Activated naive CD8-positive, alpha-beta T cell treated with anti-CD3 and anti-CD28 coated beads for 36 hours (primary cell): ENCODE data around the gene TSSK6. TPM values are rescaled to one million over a fixed set of nuclear protein-coding genes. Genes with fewer than 3 reads are reported as not detected.

Source experiments
- DNase-seq: peaks from one replicate; pipeline ENCODE4 v3.0.0; 2021
- H3K27ac Mint-ChIP-seq: one replicate; pipeline ENCODE4 v1.8.0; 2022; ENCODE audit warnings: mild to moderate bottlenecking, moderate library complexity, mixed read lengths
- H3K27me3 Mint-ChIP-seq: one replicate; pipeline ENCODE4 v1.8.0; 2022; ENCODE audit warnings: mild to moderate bottlenecking, mixed read lengths
- H3K36me3 Mint-ChIP-seq: one replicate; pipeline ENCODE4 v1.8.0; 2021; ENCODE audit warnings: mild to moderate bottlenecking, mixed read lengths
- H3K4me1 Mint-ChIP-seq: one replicate; pipeline ENCODE4 v1.8.0; 2021; ENCODE audit warnings: mixed read lengths
- H3K4me3 Mint-ChIP-seq: one replicate; pipeline ENCODE4 v1.8.0; 2022; ENCODE audit warnings: mild to moderate bottlenecking, moderate library complexity, mixed read lengths
- H3K9me3 Mint-ChIP-seq: one replicate; pipeline ENCODE4 v1.8.0; 2022; ENCODE audit warnings: mixed read lengths
- total RNA-seq, 2 experiments: library from RNA; stranded (reverse); gene quantifications; one replicate each; pipeline ENCODE4 v1.2.3, GENCODE V29; 2021

TSSK6 gene
- total RNA-seq: 1 to 10 TPM; 3.0 to 3.1 TPM

DNA sequence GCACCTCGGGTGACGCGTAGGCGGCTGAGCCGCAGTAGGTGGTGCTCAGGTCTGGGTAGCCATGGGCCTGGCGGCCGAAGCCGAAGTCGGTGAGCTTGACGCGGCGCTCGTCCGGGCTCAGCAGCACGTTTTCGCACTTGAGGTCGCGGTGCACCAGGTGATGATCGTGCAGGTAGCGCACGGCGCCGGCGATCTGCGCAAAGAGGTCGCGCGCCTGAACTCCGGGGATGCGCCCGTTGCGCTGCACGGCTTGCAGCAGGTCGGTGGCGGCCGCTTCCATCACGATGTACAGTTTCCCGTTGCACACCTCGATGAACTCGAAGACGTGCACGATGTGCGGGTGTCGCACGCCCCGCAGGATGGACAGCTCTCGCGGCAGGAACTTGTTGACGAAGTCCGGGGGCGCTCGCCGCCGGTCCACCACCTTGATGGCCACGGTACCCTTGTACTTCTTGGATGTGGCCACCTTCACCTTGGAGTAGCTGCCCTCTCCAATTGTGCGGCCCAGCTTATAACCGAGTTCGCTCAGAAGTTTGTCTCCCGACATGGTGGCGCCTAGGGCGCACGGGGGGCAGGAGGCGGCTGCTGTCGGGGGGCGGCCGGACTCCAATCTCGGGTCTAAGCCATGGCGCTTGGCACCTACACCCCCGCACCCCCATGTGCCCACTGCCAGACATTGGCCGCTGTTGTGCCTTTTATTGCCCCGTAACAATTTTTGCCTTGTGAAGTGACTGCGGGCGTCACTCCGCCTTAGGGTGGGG, at the start of gene TSSK6:
Gene TSSK6, minus strand, starts transcription at position 668 of the 761 bp plus-strand sequence. Its CDS starts 121 bp downstream, at position 547.
- H3K4me3 Mint-ChIP-seq: peak within 1 kb of the TSS; percentile 92
- no peaks in the 10 kb centered on the region for H3K27me3 Mint-ChIP-seq
- H3K36me3 Mint-ChIP-seq: peaks cover 28% of the 10 kb centered on the region
- peak within 1 kb of the TSS; percentile 90 for H3K27ac Mint-ChIP-seq
- peaks cover 16% of the 10 kb centered on the region for H3K4me1 Mint-ChIP-seq
- H3K9me3 Mint-ChIP-seq: no peaks in the 10 kb centered on the region
- DNase-seq: no peak

DNA sequence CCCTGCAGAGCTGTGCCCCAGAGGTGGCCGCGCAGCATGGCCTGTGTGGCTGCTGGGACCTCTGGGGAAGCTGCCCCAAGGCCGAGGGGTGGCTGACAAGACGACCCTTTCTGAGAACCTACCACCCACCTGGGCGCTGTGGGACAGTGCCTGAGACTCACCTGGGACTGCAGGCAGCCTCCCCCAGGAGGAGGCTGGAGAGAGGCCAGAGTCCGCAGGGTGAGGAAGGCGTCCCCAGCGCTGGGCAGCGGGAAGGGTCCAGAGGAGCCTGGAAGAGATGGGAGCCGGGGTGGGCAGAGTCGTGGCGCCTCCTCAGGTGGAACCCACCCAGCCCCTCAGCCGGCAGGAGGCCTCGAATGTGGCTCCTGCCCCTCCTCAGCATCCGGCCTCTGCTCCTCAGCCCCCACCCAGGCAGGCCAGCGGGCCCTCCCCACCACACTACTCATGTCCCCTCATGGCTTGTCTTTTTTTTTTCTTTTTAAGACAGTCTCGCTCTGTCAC, 48.0 kb upstream of the TSSK6 start:
- H3K4me3 Mint-ChIP-seq: no peak overlapping the region
- DNase-seq: no peak
- H3K9me3 Mint-ChIP-seq: no peaks in the 10 kb centered on the region
- no peaks in the 10 kb centered on the region for H3K27me3 Mint-ChIP-seq
- H3K36me3 Mint-ChIP-seq: peaks cover 7% of the 10 kb centered on the region
- H3K27ac Mint-ChIP-seq: no peak overlapping the region
- peaks cover 7% of the 10 kb centered on the region for H3K4me1 Mint-ChIP-seq

DNA sequence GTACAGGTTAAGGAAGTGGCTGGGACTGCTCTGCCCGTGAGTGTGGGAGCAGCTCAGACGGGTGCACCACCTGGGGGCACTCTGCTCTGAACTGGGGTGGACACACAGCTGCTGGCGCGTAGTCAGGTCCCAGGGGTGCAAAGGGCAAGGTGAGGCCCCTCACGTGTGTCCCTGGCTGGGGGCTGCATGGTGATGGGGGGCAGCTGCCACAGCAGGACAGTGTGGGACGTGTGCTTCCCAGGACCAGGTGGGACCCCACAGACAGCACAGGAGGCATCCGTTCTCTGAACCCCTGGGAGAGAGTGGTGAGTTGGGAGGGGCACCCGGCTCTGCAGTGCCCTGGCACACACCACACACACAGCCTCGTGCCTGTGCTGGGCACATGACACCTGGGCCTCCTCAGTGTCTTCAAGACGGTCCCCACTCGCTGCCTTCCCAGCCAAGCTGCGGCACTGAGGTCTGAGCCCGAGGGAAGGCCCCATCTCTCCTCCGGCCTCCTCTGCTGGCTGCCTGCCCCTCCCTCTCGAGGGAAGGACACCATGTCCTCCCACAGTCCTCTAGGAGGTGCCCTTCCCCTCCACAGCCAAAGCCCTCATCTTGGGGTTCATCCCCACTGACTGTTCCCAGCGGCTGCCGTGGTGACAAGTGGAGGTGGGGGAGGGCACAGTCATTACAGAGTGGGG, 47.5 kb upstream of the TSSK6 start:
- H3K27ac Mint-ChIP-seq: peak overlapping the region; percentile 12
- peaks cover 7% of the 10 kb centered on the region for H3K36me3 Mint-ChIP-seq
- DNase-seq: no peak
- no peak overlapping the region for H3K4me3 Mint-ChIP-seq
- H3K27me3 Mint-ChIP-seq: no peaks in the 10 kb centered on the region
- H3K4me1 Mint-ChIP-seq: peaks cover 7% of the 10 kb centered on the region
- no peaks in the 10 kb centered on the region for H3K9me3 Mint-ChIP-seq

DNA sequence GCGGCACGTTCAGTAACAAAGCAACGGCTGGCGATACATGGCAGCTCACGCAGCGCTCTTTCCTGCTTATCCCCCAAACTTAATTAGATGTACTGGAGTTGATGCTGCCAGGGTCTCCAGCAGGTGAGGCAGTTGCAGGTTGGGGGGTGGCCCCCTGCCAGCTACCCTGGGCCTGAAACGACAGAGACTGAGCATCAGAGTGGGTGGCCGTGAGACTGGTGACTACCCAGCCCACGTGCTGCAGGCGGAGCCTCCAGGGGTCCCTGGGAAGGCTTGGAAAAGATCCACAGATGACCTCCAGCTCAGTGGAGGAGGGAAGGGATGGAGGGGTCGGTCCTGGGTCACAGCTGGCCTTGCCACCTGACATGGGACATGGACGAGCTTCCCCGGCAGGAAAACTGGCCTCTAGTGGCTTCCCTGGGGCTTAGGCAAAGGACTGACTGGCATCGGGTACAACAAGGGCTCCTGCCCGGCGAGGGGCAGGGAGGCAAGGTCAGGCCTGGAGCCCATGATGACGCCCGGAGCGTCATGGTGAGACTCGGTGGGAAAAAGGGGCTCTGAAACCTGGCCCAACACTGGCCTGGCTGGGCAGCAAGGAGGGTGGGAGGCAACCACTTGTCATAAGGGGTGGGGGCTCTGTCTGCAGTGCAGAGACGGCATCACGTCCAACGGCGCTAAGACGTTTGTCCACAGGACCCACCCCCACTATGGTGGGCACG, 46.8 kb upstream of the TSSK6 start:
- Mint-ChIP-seq H3K4me3 (no peak overlapping the region), H3K27me3 (no peaks in the 10 kb centered on the region), H3K36me3 (peaks cover 7% of the 10 kb centered on the region), H3K4me1 (peaks cover 7% of the 10 kb centered on the region), H3K27ac (no peak overlapping the region), H3K9me3 (no peaks in the 10 kb centered on the region)
- no peak for DNase-seq

DNA sequence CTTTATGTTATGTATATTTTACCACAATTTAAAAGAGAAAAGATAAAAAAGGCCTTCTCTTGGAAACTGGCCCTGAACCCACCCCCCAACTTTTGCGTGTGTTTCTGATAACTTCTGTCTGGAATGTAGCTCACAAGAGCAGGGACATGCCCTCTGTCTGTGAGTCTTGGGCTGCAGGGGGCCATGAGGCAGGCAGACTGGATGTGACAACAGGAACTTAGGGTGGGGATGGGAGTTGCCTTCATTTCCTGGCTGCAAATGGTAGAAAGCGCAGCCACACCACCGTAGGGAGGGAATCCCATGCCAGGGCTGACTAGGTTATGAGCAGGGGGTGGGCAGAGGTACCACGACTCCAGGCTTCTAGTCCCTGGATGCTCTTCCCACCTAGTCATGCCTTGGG, 44.6 kb upstream of the TSSK6 start:
- peaks cover 7% of the 10 kb centered on the region for H3K36me3 Mint-ChIP-seq
- no peak overlapping the region for H3K4me3 Mint-ChIP-seq
- DNase-seq: no peak
- peaks cover 7% of the 10 kb centered on the region for H3K4me1 Mint-ChIP-seq
- no peak overlapping the region for H3K27ac Mint-ChIP-seq
- H3K27me3 Mint-ChIP-seq: no peaks in the 10 kb centered on the region
- no peaks in the 10 kb centered on the region for H3K9me3 Mint-ChIP-seq

DNA sequence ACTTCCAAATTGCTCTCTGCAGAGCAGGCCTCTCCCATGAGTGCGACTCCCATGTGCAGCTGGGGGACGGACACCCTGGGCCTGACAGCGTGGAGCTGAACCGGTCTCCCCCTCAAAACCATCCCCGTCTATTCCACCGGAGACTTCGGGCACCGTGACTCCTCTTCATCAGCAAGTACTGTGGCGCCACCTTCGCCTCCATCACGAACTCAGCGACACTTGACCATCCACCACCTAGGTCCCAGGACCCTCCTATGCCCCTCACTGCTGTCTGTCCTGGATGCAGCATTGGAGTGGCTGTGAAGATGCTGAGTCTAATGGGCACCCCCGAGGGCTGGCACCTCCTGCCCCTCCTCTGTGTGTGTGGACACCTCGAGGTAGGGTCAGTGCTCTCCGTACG, 43.3 kb upstream of the TSSK6 start:
- Mint-ChIP-seq H3K9me3 (no peaks in the 10 kb centered on the region), H3K4me3 (no peak overlapping the region), H3K27ac (no peak overlapping the region), H3K36me3 (no peaks in the 10 kb centered on the region), H3K27me3 (no peaks in the 10 kb centered on the region), H3K4me1 (peaks cover 7% of the 10 kb centered on the region)
- no peak for DNase-seq

DNA sequence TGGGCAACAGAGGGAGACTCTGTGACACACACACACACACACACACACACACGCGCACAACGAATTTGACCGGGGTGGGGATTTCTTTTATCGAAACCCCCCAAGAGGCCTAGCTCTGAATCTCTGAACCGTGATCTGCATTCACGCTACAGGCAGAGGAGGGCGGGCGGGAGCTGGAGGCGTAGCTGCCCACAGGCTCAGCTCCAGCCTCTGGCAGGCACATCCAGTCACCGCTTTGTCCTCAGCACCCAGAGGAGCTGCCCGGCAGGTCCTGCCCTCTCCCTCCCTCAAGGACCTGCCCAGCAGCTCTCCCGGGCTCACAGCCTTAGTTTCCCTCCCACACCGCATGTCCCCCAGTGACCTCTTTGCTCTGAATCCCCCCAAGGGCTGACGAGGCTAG, 42.7 kb upstream of the TSSK6 start:
- no peaks in the 10 kb centered on the region for H3K36me3 Mint-ChIP-seq

DNA sequence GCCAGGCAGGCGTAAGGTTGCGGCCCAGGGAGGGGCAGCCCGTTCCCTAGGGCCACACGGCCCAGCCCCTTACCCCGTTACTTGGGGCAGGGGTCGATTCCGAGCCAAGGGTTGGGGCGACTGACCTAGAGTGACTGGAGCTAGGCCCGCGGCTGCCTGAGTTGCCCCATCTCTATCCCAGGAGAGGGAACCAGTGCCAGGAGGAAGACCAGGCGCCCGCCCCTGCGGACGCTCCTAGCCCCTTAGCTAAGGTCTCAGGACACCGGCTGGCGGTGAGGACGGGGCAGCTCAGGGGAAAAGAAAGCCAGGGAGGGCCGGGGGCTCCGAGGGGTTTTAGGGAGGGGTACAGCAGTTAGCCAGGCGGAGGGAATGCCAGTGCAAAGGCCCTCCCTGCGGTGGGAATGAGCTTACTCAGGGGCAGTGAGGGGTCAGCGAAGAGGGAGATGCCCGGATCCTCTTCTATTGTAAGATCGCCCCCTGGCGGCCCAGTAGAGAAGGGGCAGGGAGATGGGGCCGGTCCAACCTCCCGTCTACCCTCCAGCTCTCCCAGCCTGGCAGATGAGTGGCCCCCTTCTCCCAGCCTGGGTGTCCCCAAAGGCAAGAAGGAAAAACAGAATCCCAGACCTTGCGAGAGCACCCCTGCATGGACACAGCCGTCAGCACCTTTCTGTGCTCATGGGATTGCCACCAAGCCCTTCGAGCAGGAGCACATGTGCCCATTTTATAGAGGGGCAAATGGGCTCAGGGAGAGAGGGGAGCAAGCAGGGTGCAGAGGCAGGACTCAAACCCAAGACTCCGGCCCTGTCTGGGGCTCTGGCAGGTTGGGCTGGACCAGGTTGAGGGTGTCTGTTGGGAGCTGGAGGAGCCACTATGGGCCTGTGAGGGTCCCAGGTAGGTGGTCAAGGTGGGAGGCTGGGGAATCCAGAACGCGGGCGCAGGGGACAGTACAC, 39.0 kb upstream of the TSSK6 start:
- peak; percentile 54 for DNase-seq
- Mint-ChIP-seq H3K27ac (no peak overlapping the region), H3K36me3 (no peaks in the 10 kb centered on the region), H3K4me3 (no peak overlapping the region), H3K4me1 (no peaks in the 10 kb centered on the region), H3K9me3 (no peaks in the 10 kb centered on the region), H3K27me3 (no peaks in the 10 kb centered on the region)

More for the DNA sequence above, 42.7 kb upstream of the TSSK6 start:
- no peaks in the 10 kb centered on the region for H3K27me3 Mint-ChIP-seq
- no peak for DNase-seq
- peaks cover 6% of the 10 kb centered on the region for H3K4me1 Mint-ChIP-seq
- H3K4me3 Mint-ChIP-seq: no peak overlapping the region
- H3K27ac Mint-ChIP-seq: no peak overlapping the region
- H3K9me3 Mint-ChIP-seq: no peaks in the 10 kb centered on the region

DNA sequence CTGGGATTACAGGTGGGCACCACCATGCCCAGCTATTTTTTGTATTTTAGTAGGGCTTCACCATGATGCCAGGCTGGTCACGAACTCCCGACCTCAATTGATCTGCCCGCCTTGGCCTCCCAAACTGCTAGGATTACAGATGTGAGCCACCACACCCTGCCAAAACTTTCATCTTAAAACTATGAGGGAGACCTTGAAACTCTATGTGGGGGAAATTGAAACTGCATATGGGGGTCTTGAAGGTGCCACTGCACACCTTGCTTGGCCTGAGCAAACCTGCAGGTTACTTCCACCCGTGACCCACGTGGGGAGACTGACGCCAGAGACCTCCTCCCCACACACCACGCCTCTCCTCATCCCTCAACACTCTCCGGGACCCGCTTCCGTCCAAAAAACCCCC, 38.3 kb upstream of the TSSK6 start:
- Mint-ChIP-seq H3K27ac (no peak overlapping the region), H3K9me3 (no peaks in the 10 kb centered on the region), H3K4me1 (no peaks in the 10 kb centered on the region), H3K36me3 (no peaks in the 10 kb centered on the region), H3K27me3 (no peaks in the 10 kb centered on the region), H3K4me3 (no peak overlapping the region)
- DNase-seq: no peak

DNA sequence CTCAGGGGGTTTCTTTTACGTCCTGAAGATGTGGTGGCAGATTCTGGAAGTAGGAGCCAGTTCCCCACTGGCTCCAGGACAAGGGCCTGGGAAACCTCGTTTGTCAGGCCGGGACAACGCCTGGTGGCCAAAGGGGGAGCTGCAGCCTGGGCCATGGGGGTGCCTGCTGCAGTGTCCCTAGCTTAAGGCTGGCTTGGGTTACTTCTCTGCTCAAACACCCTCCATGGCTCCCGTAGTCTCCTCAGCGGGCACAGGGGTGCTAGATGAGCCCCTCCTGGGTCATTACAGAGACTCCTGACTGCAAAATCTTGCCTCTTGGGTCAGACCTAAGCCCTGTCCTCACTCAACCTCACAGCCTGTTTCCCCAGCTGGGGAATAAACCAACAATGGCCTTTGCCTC, 37.5 kb upstream of the TSSK6 start:
- Mint-ChIP-seq H3K36me3 (no peaks in the 10 kb centered on the region), H3K4me3 (no peak overlapping the region), H3K9me3 (no peaks in the 10 kb centered on the region), H3K4me1 (no peaks in the 10 kb centered on the region), H3K27ac (no peak overlapping the region), H3K27me3 (no peaks in the 10 kb centered on the region)
- DNase-seq: no peak

DNA sequence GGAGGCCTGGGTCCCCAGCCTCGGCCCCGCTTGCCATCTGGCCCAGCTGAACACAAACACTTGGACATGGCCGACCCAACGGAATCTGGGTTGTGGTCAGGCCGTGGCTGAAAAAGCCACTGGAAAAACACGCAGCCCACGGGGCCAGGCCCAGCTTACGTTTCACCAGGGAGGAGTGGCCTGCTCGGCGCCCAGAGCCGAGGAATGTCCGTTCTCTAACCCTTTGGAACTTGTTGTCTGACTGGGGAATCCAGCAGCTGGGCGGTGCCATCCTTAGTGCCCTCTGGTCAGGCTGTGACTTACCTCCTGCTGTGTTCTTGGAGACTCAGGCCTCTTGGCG, 36.5 kb upstream of the TSSK6 start:
- no peak overlapping the region for H3K27ac Mint-ChIP-seq
- H3K4me3 Mint-ChIP-seq: no peak overlapping the region
- H3K36me3 Mint-ChIP-seq: no peaks in the 10 kb centered on the region
- H3K27me3 Mint-ChIP-seq: no peaks in the 10 kb centered on the region
- no peaks in the 10 kb centered on the region for H3K9me3 Mint-ChIP-seq
- no peak for DNase-seq
- no peaks in the 10 kb centered on the region for H3K4me1 Mint-ChIP-seq

DNA sequence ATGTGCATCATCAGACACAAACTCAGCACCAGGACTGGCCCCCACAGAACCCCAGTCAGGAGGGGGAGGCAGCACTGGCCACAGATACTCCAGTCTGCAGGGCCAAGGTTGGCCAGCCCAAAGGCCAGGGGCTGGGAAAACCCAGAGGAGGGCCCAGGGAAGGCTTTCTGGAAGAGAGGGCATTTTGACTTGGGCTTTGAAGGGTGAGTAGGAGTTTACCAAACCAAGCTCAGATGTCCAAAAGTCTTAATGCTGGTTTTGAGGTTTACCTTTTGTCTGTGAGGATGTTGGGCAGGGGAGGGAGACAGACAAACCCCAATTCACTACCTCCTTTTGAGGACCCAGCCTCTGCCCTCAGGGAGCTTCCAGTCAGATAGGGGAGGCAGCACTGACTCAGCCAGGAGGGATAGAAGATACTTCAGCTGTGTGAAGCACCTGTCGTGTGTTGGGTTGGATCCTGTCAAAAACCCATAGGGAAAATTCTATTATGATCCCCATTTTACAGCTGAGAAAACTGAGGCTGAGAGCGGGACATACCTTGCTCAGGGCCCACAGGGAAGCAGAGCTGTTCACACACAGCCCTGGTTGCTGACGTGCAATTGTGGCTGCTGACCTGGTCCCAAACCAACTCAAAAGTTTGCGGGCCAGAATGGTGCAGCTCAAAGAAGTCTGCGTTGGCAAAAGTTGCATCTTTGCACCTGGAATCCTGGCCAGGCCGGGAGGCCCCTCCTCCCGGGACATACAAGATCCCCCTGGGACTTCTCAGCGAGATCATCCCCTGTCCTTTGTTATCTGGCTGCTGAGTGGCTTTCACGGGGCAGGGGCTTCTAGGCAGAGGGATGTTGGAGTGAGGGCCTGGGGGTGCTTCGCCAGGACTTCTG, 35.9 kb upstream of the TSSK6 start:
- DNase-seq: no peak
- Mint-ChIP-seq H3K4me1 (no peaks in the 10 kb centered on the region), H3K36me3 (no peaks in the 10 kb centered on the region), H3K4me3 (no peak overlapping the region), H3K9me3 (no peaks in the 10 kb centered on the region), H3K27me3 (no peaks in the 10 kb centered on the region), H3K27ac (peak overlapping the region; percentile 45)

DNA sequence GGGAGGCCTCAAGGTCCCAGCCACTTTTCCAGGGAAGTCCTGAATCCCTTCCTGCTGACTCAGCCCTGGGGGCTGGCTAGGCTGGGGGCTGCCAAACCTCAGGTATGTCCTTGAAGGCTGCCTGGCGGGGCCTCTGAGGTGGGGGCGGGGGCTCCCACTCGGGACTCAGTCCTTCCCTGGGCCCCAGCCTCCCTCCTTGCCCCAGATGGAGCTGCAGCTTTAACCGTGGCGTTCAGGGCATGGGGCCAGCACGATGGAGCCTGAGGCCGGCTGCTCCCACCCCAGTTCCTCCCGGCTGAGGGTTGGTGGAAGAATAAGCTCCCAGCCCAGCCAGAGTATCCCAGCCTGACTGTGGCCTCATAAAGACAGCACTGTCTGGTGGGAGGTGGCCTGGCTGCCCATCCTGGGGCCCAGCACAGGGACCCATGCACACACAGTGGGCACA, 35.2 kb upstream of the TSSK6 start:
- Mint-ChIP-seq H3K36me3 (no peaks in the 10 kb centered on the region), H3K4me3 (no peak overlapping the region), H3K27me3 (no peaks in the 10 kb centered on the region), H3K4me1 (no peaks in the 10 kb centered on the region), H3K9me3 (no peaks in the 10 kb centered on the region), H3K27ac (no peak overlapping the region)
- no peak for DNase-seq
